Glutamatergic neuron (in vitro differentiated cells): ENCODE data around the gene PCAT7. TPM values are rescaled to one million over a fixed set of nuclear protein-coding genes. Genes with fewer than 3 reads are reported as not detected.
"Not testable (repeated sequence)": the region's sequence is repeated elsewhere in the genome, so short reads cannot be mapped to it uniquely, and the experiment has no call there.

ENCODE experiments used
- DNase-seq: peaks from one replicate; pipeline ENCODE4 v3.0.0; 2022
- H3K27ac Mint-ChIP-seq: one replicate; pipeline ENCODE4 v1.8.0; 2020; ENCODE audit warnings: mild to moderate bottlenecking, mixed read lengths, inconsistent platforms; ENCODE audit not compliant: unreplicated experiment
- H3K27me3 Mint-ChIP-seq: one replicate; pipeline ENCODE4 v1.8.0; 2020; ENCODE audit warnings: mild to moderate bottlenecking, moderate library complexity, mixed read lengths, inconsistent platforms; ENCODE audit not compliant: unreplicated experiment
- H3K36me3 Mint-ChIP-seq: one replicate; pipeline ENCODE4 v1.8.0; 2020; ENCODE audit warnings: mild to moderate bottlenecking, mixed read lengths, inconsistent platforms; ENCODE audit not compliant: unreplicated experiment
- H3K4me1 Mint-ChIP-seq: one replicate; pipeline ENCODE4 v1.8.0; 2020; ENCODE audit warnings: mild to moderate bottlenecking, low read depth, mixed read lengths, inconsistent platforms; ENCODE audit not compliant: unreplicated experiment
- H3K4me3 Mint-ChIP-seq: one replicate; pipeline ENCODE4 v1.8.0; 2020; ENCODE audit warnings: mild to moderate bottlenecking, mixed read lengths, inconsistent platforms; ENCODE audit not compliant: unreplicated experiment
- H3K9me3 Mint-ChIP-seq: one replicate; pipeline ENCODE4 v1.8.0; 2020; ENCODE audit warnings: mild to moderate bottlenecking, moderate library complexity, mixed read lengths, inconsistent platforms; ENCODE audit not compliant: unreplicated experiment
- total RNA-seq: library from RNA; stranded (reverse); fragmentation: NEBNext Ultra II Directional; extraction: Animal tissue kit (Norgen Biotek cat#: 25700); gene quantifications from one replicate; pipeline ENCODE4 v1.2.1, GENCODE V29; 2021; ENCODE audit not compliant: unreplicated experiment
- TF ChIP-seq, protein P1 (sequence below): fragments of 200-600 bp; sonication (generic); IDR thresholded peaks from one replicate; pipeline ENCODE4 v1.5.0; 2021; ENCODE audit not compliant: partially characterized antibody, unreplicated experiment

PCAT7 gene
- total RNA-seq, 1 donor from 2014 or later = 16.4 TPM

DNA sequence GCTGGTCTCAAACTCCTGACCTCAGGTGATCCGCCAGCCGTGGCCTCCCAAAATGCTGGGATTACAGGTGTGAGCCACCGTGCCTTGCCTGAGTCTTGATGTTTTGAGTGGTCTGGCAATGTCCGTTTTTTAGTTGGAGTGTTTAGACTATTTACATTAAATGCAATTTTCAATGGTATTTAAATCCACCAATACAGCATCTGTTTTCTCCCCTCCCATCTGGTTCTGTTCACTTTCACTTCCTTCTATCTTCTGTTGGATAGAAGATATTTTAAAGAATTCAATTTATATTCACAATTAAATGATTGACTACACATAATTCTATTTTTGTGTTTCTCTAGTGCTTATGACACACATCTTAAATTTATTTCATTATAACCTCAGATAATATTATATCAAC, 26.0 kb upstream of the PCAT7 start:
- H3K27me3 Mint-ChIP-seq = no peaks in the 10 kb centered on the region
- no peak overlapping the region for H3K4me3 Mint-ChIP-seq
- H3K9me3 Mint-ChIP-seq = no peaks in the 10 kb centered on the region
- TF ChIP-seq, protein P1, sequence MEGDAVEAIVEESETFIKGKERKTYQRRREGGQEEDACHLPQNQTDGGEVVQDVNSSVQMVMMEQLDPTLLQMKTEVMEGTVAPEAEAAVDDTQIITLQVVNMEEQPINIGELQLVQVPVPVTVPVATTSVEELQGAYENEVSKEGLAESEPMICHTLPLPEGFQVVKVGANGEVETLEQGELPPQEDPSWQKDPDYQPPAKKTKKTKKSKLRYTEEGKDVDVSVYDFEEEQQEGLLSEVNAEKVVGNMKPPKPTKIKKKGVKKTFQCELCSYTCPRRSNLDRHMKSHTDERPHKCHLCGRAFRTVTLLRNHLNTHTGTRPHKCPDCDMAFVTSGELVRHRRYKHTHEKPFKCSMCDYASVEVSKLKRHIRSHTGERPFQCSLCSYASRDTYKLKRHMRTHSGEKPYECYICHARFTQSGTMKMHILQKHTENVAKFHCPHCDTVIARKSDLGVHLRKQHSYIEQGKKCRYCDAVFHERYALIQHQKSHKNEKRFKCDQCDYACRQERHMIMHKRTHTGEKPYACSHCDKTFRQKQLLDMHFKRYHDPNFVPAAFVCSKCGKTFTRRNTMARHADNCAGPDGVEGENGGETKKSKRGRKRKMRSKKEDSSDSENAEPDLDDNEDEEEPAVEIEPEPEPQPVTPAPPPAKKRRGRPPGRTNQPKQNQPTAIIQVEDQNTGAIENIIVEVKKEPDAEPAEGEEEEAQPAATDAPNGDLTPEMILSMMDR = no peak
- no peaks in the 10 kb centered on the region for H3K36me3 Mint-ChIP-seq
- H3K4me1 Mint-ChIP-seq = no peaks in the 10 kb centered on the region
- H3K27ac Mint-ChIP-seq = no peak overlapping the region
- DNase-seq = no peak

DNA sequence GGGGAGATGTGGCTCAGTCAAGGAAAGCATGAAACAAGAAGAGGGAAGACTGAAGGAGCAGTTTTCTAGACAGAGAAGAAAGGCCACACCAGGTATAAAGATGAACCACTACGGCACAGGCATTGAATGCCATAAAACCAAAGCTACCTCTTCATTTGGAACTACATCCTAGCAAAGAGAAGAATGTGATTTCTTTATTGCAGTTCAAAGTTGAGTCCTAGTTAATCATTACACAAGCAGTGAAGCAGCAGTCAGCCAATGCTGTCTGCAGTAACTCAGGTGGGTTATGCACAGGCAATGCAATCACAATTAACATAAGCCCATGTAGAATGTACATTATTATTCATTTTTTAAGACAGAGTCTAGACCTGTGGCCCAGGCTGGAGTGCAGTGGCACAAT, 21.7 kb upstream of the PCAT7 start:
- H3K9me3 Mint-ChIP-seq = no peaks in the 10 kb centered on the region
- no peak overlapping the region for H3K27ac Mint-ChIP-seq
- H3K4me3 Mint-ChIP-seq = no peak overlapping the region
- DNase-seq = no peak
- H3K27me3 Mint-ChIP-seq = no peaks in the 10 kb centered on the region
- no peaks in the 10 kb centered on the region for H3K36me3 Mint-ChIP-seq
- no peaks in the 10 kb centered on the region for H3K4me1 Mint-ChIP-seq
- TF ChIP-seq, protein P1 = no peak

DNA sequence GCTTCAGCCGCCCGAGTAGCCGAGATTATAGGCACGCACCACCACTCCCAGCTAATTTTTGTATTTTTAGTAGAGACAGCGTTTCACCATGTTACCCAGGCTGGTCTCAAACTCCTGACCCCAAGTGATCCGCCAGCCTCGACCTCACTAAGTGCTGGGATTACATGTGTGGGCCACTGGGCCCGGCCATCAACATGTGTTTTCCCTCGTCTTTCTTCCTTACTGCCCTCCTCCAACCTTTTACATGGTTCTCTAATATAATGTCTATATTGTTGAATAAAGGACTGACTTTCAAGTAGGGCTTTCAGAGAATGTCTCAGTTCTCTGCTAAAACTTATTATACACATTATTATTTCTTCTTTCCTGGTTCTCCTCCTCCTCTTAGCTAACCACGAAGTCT, 21.3 kb upstream of the PCAT7 start:
- TF ChIP-seq, protein P1 = no peak
- Mint-ChIP-seq H3K27ac (no peak overlapping the region), H3K4me3 (no peak overlapping the region), H3K9me3 (no peaks in the 10 kb centered on the region), H3K27me3 (no peaks in the 10 kb centered on the region), H3K36me3 (no peaks in the 10 kb centered on the region), H3K4me1 (no peaks in the 10 kb centered on the region)
- no peak for DNase-seq

DNA sequence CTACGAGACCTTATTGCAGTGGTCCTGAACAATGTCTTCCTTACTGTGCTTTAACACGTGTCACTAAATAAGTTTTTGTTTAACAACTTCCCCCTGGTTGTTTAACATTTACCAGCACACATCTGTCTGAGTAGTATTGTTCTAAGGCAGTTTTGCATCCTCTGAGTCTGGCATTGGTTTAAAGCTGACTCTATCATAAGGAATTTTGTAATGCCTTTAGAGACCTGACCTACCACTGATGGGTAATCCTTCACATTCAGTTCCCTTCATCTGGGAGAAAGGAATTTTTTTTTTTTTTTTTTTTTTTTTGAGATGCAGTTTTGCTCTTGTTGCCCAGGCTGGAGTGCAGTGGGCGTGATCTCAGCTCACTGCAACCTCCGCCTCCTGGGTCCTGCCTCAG, 20.0 kb upstream of the PCAT7 start:
- Mint-ChIP-seq H3K9me3 (no peaks in the 10 kb centered on the region), H3K4me1 (no peaks in the 10 kb centered on the region), H3K36me3 (no peaks in the 10 kb centered on the region), H3K27ac (no peak overlapping the region), H3K4me3 (no peak overlapping the region), H3K27me3 (no peaks in the 10 kb centered on the region)
- no peak for DNase-seq
- TF ChIP-seq, protein P1 = no peak

DNA sequence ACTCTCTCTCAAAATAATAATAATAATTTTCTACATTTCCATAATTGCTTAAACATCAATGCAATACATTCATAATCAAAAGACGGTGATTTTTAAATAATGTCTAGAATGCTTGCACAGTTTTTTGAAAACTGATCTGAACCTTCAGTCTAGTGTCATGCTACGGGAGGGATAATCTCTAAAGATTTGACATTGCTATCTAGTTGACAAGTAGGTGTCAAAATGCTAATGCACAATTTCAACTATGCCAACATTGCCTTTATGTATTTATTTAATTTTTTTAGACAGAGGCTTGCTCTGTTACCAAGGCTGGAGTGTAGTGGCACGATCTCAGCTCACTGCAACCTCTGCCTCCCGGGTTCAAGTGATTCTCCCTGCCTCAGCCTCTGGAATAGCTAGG, 16.0 kb upstream of the PCAT7 start:
- Mint-ChIP-seq H3K9me3 (no peaks in the 10 kb centered on the region), H3K27me3 (peaks cover 1% of the 10 kb centered on the region), H3K36me3 (no peaks in the 10 kb centered on the region)

DNA sequence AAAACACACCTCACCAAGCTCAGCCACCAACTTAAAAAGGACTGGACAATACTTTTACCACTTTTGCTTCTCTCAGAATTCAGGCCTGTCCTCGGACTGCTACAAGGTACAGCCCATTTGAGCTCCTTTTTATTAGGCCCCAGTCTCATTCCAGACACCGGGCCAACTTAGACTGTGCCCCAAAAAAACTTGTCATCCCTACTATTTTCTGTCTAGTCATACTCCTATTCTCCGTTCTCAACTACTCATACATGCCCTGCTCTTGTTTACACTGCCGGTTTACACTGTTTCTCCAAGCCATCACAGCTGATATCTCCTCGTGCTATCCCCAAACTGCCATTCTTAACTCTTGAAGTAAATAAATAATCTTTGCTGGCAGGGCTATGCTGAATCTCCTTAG, 10.5 kb upstream of the PCAT7 start:
- not testable (repeated sequence) for H3K4me3 Mint-ChIP-seq, H3K9me3 Mint-ChIP-seq, H3K27ac Mint-ChIP-seq, H3K4me1 Mint-ChIP-seq, H3K27me3 Mint-ChIP-seq, H3K36me3 Mint-ChIP-seq, DNase-seq

More for the DNA sequence above, 16.0 kb upstream of the PCAT7 start:
- H3K27ac Mint-ChIP-seq = no peak overlapping the region
- no peak overlapping the region for H3K4me3 Mint-ChIP-seq
- no peak for DNase-seq
- TF ChIP-seq, protein P1 = no peak
- peaks cover 4% of the 10 kb centered on the region for H3K4me1 Mint-ChIP-seq
